ENCODE measurements around the gene RNF181. TPM values are rescaled to one million over a fixed set of nuclear protein-coding genes. Genes with fewer than 3 reads are reported as not detected.
"Not testable (repeated sequence)": the region's sequence is repeated elsewhere in the genome, so short reads cannot be mapped to it uniquely, and the experiment has no call there.

Gene RNF181
- total RNA-seq, 1 experiment from 2014 or later: 107 TPM

GRCh38 chr2:85596026-85596333 is 435 bp downstream of the RNF181 start:
- no peak for DNase-seq (ENCODE audit: low spot score)

DNA sequence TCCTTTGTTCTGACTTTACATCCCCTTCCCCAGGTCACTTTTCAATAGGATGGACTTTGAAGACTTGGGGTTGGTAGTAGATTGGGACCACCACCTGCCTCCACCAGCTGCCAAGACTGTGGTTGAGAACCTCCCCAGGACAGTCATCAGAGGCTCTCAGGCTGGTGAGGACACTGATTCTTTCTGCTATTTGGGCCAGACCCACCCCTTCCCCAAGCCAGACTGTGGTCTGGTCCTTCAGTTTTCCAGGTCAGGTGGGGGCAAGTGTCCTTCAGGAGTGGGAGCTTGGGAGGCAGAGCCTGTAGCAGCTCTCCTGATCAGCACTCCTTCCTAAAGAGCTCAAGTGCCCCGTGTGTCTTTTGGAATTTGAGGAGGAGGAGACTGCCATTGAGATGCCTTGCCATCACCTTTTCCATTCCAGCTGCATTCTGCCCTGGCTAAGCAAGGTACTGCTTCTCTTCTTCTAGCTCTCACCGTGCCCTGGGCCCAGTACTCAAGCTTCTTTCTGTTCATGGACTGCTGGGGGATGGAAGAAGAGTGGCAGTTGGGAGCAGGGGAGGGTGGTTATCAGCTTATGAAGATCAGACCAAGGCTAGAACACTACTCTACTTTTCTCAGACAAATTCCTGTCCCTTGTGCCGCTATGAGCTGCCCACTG is 1.1 kb downstream of the RNF181 start:
- no peak for DNase-seq (ENCODE audit: low spot score)

- no peak for DNase-seq (ENCODE audit: low spot score)
These were observed 1.7 kb downstream of the RNF181 start for GRCh38 chr2:85597241-85597640.

DNA sequence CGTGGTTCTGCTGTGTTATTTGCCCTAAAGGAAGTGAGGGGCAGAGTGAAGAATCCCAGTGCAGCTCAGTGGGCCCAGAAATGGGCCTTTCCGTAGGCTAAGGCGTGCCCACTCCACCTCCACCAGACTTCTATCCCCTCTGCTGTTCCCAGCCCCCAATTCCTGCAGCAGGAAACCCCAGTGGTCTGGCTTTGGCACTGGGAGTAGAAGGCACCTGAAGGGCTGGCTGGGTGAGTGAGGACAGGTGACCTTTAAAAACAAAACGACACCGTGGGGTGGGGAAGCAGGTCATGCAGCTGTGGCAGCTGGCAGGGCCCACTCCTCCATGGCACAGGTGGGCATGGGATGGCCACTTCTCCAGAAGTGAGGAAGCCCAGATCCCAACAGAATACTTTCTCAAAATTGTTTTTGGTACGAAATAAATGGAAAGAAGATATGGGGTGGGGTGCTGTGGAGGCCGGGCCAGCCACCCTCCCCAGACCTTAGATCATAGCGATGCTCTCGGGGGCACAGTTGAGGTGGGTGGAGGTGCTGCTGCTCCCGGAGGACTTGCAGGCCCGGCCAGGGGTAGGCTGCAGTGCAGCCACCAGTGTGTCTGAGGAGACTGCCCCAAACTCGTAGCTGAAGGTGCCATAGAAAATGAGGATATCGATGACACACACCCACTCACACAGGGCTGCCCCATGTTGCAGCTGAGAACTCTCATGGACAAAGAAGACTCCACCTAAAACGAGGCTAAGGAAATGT is 3.2 kb downstream of the RNF181 start:
- DNase-seq (ENCODE audit: low spot score): no peak

GRCh38 chr2:85599468-85600234 is 4.1 kb downstream of the RNF181 start:
- DNase-seq (ENCODE audit: low spot score): no peak

- DNase-seq (ENCODE audit: low spot score): no peak
These were observed 4.7 kb downstream of the RNF181 start for GRCh38 chr2:85600235-85600575.

- DNase-seq (ENCODE audit: low spot score): no peak
These were observed 5.6 kb downstream of the RNF181 start for GRCh38 chr2:85600951-85601770.

DNA sequence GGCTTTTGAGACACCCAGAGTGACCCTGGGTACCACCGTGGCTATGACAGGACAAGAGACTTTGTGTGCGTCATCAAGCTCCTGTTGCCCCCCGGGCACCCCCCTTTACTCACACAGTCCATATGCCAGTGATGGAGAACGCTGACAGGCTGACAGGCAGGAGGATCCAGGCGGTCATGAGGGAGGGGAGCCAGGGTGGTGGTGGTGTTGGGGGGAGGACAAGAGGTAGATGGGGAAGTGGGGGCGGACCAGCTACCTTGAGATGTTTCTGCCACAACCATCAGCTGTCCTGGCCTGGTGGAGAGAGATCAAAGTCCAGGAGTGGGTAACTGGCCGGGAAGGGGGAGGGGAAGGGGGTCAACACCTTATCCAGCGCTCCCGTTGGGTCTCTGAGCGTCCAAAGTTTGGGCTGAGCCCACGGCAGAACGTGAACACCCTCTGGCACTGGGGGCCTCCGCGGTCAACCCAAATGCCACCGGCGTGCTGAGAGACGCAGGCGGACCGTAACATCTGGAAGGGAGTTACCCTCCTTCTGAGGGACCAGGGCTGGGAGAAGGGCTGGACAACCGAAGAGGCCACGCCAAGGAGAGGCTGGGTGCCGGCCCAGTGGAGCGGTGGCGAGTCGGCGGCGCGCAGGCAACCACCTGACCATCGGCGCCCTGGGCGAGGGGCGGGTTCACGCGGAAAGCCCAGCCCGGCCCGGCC is 6.4 kb downstream of the RNF181 start:
- peak; percentile 18 for DNase-seq (ENCODE audit: low spot score)

- peak; percentile 91 for DNase-seq (ENCODE audit: low spot score)
These were observed 7.1 kb downstream of the RNF181 start, which contains the start of gene TMEM150A for GRCh38 chr2:85602476-85603234. TSS of gene TMEM150A (minus strand) at chr2:85602698. CDS start at chr2:85601948, 750 bp downstream.

DNA sequence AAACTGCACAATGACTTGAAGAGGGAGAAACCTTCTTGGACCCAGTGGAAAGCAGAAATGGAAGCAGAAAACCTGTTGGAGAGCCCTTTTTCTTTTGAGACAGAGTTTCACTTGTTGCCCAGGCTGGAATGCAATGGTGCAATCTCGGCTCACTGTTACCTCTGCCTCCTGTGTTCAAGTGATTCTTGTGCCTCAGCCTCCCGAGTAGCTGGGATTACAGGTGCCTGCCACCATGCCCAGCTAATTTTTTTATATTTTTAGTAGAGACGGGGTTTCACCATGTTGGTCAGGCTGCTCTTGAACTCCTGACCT is 8.5 kb downstream of the RNF181 start:
- DNase-seq (ENCODE audit: low spot score): not testable (repeated sequence)

GRCh38 chr2:85604568-85605339 is 9.2 kb downstream of the RNF181 start:
- DNase-seq (ENCODE audit: low spot score): no peak

DNA sequence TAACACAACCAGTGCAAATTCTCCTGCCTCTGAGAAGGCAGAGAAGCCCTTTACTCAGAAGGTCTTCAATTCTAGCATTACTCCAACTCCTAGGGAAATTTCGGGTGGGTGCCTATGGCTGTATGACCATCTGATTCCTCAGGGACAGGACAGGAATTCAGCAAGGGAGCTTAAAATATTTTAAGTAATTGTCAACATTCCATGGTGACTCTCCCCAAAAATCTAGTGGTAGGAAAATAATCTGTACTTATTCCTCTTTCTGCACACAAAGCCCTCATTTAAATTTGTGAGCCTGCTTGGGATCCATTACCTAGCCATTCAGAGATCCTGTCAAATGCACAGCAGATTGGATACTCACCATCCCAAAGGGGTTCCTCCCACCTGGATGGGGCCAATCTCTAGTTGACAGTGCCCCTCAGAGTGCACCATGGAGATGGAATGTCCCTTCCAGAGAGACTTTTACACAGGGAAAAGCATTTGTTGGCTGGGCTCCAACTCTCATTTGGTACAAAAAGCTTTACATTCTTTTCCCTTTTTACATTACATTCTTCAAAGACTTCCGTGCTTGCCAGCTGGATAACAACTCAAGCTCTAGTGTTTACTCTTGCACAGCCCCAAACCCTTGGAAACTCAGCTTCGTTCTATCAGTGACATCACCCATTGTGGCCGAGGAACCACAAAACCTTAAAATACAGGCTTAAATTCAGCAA is 10.0 kb downstream of the RNF181 start:
- DNase-seq (ENCODE audit: low spot score): no peak

DNA sequence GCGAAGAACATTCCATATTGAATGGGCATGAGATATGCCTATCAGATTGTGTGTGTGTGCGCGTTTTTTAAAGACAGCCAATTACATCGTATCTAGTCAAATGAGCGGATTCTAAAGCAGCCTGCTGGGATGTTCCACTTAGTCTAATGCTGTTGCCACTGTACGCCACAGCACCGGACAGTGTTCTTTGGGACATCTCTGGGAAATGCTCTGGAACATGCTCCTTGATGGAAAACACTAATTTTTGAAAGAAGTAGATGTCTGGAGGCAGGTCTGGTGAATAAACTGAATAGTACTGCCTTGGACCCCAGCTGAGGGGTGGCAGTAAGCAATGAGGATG is 10.5 kb downstream of the RNF181 start:
- no peak for DNase-seq (ENCODE audit: low spot score)

- DNase-seq (ENCODE audit: low spot score): no peak
These were observed 12.0 kb downstream of the RNF181 start for GRCh38 chr2:85607268-85608215.

GRCh38 chr2:85611217-85611704 is 15.7 kb downstream of the RNF181 start:
- no peak for DNase-seq (ENCODE audit: low spot score)

DNA sequence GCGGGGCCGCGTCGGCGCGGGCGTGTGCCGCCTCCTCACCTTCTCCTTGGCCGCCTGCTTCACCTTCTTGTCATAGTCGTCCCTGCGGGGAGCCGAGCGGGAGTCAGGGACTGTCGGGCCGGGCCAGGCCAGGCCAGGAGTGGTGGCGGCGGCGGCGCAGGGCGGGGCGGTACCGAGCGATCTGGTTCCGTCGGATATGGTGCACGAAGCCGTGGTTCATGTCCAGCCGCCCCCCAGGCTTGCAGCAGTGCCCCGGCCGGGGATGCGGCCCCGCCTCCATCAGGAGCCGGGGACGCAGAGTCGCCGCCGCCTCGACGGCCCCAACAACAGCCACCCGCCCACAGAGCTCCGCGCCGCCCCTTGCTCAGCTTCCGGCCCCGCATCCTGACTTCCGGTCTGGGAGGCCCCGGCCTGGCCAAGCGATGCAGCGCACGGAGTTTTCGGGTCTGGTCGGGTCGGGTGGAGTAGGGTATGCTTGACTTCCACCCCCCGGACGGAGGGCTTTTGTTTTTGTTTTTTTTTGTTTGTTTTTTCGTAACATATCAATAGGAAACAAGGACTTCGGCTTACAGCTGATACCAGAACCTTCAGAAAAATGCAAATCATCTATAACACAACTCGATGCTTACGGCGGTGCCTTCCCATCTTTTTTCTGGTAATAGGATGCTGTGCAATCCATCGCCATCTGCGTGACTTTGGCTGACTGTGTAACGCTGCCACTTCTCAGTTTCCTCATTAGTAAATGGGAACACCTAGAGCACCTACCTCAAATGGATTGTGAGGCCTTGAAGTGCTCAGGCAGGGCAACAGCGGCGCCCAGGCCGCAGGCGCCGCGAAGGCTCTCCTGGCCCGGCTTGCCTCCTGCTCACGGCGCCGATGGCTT is 16.4 kb downstream of the RNF181 start, which contains the start of gene C2orf68:
TSS of gene C2orf68 (minus strand) at position 362 of the 883 bp plus-strand sequence. CDS start at position 280, 82 bp downstream.
- DNase-seq (ENCODE audit: low spot score): peak; percentile 91

All from HT-29 (cell line).